Measurements from ENCODE around the gene MEF2D. TPM values are rescaled to one million over a fixed set of nuclear protein-coding genes. Genes with fewer than 3 reads are reported as not detected.

MEF2D gene
- total RNA-seq, 1 donor from 2014 or later, result 37.8 TPM

DNA sequence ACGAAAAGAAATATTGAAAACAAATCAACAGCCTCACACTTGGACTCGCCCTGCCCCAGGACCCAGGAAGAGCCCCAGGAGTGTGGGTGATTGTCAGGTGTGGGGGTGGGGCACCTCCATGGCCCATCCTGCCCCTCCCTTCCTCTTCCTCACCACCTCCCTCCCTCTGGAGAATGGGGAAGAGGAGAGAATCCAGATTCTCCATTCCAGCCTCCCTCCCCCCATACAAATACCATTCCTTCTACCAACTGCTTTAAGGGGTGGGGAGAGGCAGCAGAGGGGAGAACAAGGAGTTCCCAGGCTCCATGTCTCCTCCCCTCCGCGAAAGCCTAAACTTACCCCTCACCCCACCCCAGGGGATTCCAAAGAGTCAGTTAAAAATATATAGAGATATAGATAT lies 36.7 kb downstream of the MEF2D start:
- Mint-ChIP-seq H3K4me1 (peaks cover 2% of the 10 kb centered on the region), H3K36me3 (peaks cover 17% of the 10 kb centered on the region), H3K4me3 (no peak overlapping the region), H3K27ac (no peak overlapping the region), H3K9me3 (no peaks in the 10 kb centered on the region), H3K27me3 (ENCODE audit: low read depth) (no peaks in the 10 kb centered on the region)
- no peak for DNase-seq (ENCODE audit: low spot score in 2 of 2, unreplicated experiment in 2 of 2)
- TF ChIP-seq, protein P1, sequence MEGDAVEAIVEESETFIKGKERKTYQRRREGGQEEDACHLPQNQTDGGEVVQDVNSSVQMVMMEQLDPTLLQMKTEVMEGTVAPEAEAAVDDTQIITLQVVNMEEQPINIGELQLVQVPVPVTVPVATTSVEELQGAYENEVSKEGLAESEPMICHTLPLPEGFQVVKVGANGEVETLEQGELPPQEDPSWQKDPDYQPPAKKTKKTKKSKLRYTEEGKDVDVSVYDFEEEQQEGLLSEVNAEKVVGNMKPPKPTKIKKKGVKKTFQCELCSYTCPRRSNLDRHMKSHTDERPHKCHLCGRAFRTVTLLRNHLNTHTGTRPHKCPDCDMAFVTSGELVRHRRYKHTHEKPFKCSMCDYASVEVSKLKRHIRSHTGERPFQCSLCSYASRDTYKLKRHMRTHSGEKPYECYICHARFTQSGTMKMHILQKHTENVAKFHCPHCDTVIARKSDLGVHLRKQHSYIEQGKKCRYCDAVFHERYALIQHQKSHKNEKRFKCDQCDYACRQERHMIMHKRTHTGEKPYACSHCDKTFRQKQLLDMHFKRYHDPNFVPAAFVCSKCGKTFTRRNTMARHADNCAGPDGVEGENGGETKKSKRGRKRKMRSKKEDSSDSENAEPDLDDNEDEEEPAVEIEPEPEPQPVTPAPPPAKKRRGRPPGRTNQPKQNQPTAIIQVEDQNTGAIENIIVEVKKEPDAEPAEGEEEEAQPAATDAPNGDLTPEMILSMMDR (IDR thresholded peaks at IDR 0.05; ENCODE audit: unreplicated experiment), result no peak

DNA sequence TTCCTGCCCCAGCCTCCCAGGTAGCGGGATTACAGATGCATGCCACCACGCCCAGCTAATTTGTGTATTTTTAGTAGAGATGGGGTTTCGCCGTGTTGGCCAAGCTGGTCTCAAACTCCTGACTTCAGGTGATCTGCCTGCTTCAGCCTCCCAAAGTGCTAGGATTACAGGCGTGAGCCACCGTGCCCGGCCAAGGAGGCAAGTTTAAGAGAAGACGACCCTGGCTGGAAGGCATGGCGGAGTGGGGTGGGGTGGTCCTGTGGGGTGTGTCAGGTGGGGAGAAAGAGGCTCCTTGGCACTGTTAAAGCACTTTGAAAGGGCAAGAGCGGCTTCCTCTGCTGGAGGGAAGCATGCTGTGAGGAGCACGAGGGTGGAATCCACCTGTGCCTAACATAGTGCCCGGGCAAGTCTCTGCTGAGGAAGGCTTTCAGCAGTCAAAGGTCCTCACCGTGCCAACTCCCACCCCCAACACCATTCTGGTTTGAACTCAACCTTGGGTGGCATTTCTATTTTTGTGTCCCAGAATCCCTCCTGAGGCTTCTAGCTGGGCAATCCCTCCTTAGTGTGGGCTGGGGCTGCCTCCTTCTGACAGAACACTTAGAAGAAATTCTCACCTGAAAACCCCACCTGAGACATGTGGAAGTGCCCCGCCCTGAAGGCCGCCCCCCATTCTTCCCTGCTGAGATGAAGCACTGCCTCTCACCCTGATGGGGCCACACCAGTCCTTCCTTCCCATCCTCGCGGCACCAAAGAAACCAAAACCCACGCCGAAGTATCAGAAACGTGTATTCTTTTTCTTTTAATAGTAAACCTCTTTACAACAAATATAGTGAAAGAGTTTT lies 37.4 kb downstream of the MEF2D start:
- no peak overlapping the region for H3K4me3 Mint-ChIP-seq
- no peak for DNase-seq (ENCODE audit: low spot score in 2 of 2, unreplicated experiment in 2 of 2)
- no peaks in the 10 kb centered on the region for H3K9me3 Mint-ChIP-seq
- no peaks in the 10 kb centered on the region for H3K27me3 Mint-ChIP-seq (ENCODE audit: low read depth)
- TF ChIP-seq, protein P1 (IDR thresholded peaks at IDR 0.05; ENCODE audit: unreplicated experiment), result no peak
- H3K4me1 Mint-ChIP-seq, result peaks cover 2% of the 10 kb centered on the region
- H3K36me3 Mint-ChIP-seq, result peaks cover 14% of the 10 kb centered on the region
- H3K27ac Mint-ChIP-seq, result no peak overlapping the region

DNA sequence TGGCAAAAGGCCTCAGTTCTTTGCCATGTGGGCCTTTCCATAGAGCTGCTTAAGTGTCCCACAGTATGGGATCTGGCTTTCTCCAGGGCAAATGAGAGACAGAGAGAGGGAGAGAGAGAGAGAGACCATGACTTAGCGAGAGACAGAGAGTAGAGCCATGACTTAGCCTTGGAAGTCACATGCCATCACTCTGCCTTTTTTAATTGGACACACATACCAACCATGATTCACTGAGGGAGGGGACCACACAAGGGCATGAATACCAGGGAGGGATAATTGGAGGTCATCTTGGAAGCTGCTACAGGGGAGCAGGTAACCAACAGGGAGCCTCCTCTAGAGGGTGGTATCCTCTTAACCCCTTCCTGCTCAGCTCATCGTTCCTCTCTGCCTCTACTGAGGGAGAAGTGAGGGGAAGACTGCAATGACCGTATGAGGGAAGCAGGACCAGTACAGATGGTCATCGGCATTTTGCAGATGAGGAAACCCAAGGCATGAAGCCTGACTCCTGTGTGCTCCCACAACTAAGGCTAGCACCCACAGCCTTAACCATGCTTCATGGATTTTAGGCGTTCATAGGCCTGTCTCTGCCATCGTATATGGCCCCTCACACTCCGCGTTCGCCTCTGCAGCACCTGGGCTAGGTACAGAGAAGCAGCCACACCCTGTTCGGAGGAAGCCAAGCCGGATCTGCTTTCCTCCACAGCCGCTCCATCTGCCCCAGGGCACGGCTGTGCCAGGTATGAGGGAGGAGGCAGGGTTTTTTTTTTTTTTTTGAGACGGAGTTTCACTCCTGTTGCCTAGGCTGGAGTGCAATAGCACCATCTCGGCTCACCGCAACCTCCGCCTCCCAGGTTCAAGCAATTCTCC lies 38.6 kb downstream of the MEF2D start:
- H3K27me3 Mint-ChIP-seq (ENCODE audit: low read depth), result no peaks in the 10 kb centered on the region
- H3K4me1 Mint-ChIP-seq, result peaks cover 6% of the 10 kb centered on the region
- no peak overlapping the region for H3K4me3 Mint-ChIP-seq
- TF ChIP-seq, protein P1 (IDR thresholded peaks at IDR 0.05; ENCODE audit: unreplicated experiment), result no peak
- H3K9me3 Mint-ChIP-seq, result no peaks in the 10 kb centered on the region
- no peak for DNase-seq (ENCODE audit: low spot score in 2 of 2, unreplicated experiment in 2 of 2)
- no peak overlapping the region for H3K27ac Mint-ChIP-seq
- peaks cover 9% of the 10 kb centered on the region for H3K36me3 Mint-ChIP-seq

DNA sequence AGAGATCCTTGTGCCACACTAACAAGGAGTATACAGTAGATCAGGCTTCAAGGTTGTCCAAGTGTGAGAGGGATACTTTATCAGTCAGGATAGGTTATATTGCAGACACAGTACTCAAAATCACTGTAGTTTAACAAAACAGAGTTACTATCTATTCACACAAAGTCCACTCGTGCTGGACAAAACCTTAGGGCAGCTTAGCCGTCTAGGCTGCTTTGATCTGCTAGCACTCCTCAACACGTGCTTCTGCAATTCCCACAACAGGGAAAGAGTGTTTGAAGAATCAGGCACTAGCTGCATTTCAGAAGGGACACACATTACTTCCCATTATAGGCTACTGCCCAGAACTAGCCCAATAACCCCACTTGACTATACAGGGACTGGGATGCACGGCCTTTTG lies 39.5 kb downstream of the MEF2D start:
- Mint-ChIP-seq H3K9me3 (no peaks in the 10 kb centered on the region), H3K36me3 (peaks cover 6% of the 10 kb centered on the region), H3K27ac (no peak overlapping the region), H3K4me1 (peaks cover 14% of the 10 kb centered on the region), H3K27me3 (ENCODE audit: low read depth) (no peaks in the 10 kb centered on the region), H3K4me3 (no peak overlapping the region)
- no peak for DNase-seq (ENCODE audit: low spot score in 2 of 2, unreplicated experiment in 2 of 2)
- TF ChIP-seq, protein P1 (IDR thresholded peaks at IDR 0.05; ENCODE audit: unreplicated experiment), result no peak

DNA sequence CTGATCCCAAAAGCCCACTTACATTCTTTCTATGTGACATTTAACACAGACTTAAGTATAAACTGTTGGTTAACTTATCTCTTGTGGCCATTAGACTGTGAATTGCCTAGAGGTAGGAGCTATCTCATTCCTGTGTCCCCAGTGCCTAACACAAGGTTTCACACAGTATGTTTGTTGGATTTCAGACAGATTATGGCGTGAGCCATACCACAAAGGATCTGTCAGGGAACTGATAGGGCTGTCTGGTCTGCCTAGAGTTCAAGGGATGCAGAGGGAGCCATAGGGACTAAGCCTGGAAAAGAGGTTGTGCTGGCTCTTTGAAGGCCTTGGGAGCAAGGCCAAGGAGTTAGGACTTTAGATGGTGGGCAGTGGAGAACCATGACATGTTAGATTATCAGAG lies 40.0 kb downstream of the MEF2D start:
- Mint-ChIP-seq H3K9me3 (no peaks in the 10 kb centered on the region), H3K4me3 (no peak overlapping the region), H3K27ac (no peak overlapping the region), H3K4me1 (peaks cover 15% of the 10 kb centered on the region), H3K27me3 (ENCODE audit: low read depth) (no peaks in the 10 kb centered on the region), H3K36me3 (peaks cover 5% of the 10 kb centered on the region)
- no peak for DNase-seq (ENCODE audit: low spot score in 2 of 2, unreplicated experiment in 2 of 2)
- TF ChIP-seq, protein P1 (IDR thresholded peaks at IDR 0.05; ENCODE audit: unreplicated experiment), result no peak

Measured in mesothelial cell of epicardium (in vitro differentiated cells).